GM03348 (cell line): ENCODE measurements around the gene DYNLL1.
"Not testable (repeated sequence)": the region's sequence is repeated elsewhere in the genome, so short reads cannot be mapped to it uniquely, and the experiment has no call there.

Source experiments
- DNase-seq: peaks from one replicate; pipeline ENCODE4 v3.0.0; 2012; ENCODE audit warnings: low spot score

DYNLL1 gene

DNA sequence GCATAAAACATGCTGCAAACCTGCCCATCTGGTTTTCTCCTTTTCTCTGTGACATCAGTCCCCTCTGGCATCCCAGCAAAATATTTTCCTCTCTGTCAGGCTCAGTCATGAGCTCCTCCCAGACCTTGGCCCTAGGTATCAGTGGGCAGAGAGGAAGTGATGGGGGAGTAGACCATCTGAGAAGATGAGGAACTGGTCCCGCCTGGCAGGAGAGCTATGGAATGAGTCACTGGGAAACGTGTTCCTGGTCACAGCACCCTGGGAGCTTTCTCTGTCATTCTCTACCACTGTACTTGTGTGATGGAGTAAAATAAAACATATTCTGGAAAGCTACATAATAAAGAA, 21.3 kb upstream of the DYNLL1 start:
- peak; percentile 74 for DNase-seq

DNA sequence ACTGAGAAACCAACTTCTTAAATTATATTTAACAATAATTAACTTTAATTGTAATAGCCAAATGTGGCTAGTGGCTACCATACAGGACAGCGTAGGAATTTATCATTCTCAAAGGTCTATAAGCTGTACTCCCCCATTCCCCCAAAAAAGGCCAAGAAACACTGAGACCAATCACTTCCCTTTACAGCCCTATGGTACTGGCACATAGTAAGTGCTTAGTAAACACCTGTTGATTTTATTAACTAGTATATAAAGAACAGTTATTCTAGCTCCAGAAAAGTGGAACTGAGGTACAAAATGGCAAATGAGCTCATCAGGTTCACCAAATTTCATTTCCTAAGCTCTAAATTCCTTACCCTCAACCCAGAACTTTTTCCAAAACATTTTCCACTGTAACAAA, 20.3 kb upstream of the DYNLL1 start:
- DNase-seq = no peak

DNA sequence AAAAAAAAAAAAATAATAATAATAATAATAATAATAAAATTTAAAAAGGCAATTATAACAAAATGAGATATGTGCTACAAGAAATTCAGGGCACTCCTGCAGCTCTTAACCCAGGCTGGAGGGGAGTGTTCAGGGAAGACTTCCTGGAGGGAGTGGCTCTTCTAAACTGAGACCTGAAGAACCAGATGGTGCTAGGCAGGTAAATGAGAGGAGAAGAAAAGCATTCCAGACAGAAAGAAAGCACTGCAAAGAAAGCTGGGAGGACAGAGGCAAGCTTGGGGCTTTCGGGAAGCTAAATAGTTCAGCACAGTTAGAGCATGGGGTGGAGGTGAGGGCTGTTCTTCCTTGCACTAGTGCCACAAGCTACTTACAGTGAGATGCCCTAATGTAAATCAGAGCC, 16.5 kb upstream of the DYNLL1 start:
- DNase-seq = no peak

DNA sequence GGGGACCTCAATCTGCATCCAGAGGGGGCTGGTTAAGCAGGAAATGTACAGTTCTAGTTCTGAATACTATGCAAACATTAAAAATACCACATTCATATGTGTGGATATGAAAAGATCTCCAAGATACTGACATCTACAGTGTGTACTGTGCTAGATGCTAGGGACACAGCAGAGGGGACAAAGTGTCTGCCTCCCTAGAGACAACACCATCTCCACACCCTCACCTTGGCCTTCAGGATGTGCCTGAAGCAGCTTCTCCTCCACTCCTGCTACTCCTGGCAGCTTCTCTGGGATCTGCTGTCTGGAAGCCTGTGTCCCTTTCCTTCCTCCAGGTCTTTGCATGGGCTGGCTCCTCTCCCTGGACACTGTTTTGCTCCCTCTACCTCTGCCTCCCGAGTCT, 15.7 kb upstream of the DYNLL1 start:
- no peak for DNase-seq

DNA sequence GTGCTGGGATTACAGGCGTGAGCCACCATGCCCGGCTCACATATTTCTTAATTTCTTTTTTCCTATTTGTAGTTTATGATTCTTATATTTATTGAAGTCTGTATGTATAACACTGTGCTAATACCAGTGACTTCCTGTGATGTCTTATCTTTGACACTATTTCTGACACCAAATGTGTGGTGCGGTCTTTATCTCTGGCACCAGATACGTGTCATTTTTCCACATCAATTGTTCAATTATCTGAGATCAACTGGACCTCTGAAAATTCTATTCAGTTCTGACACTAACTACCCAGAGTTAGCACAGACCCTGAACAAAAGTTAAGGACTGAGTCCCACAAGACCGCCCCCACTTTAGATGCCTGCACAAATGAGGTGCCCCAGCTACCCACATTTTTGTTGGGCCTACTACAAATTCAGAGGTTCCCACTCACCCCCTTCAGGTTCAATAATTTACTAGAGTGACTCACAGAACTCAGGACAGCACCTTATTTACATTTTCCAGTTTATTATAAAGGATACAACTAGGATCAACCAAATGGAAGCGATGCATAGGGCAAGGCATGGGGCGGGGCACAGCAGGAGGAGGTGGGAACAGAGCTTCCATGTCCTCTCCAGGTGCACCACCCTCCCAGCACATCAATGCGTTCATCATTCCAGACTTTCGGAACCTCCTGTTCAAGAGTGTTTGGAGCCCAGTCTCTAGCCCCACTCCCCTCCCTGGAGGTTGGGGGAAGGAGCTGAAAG, 14.7 kb upstream of the DYNLL1 start:
- DNase-seq = no peak

DNA sequence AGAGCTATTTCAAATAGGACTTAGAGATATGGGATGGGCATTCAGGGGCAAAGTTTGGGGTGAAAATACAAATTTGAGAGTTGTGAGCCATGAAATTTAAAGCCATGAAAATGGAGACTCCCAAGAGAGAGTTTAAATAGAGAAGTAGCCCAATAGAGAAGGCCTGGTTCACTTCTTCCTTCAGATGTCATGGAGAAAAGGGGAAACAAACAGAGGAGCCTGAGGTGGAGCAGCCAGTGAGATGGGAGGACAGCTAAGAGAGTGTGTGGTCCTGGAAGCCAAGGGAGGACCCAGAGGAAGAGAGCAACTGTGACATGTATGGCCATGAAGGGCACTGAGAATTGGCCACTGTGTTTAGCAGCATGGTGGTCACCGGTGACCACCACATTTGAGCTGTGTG, 12.3 kb upstream of the DYNLL1 start:
- no peak for DNase-seq

DNA sequence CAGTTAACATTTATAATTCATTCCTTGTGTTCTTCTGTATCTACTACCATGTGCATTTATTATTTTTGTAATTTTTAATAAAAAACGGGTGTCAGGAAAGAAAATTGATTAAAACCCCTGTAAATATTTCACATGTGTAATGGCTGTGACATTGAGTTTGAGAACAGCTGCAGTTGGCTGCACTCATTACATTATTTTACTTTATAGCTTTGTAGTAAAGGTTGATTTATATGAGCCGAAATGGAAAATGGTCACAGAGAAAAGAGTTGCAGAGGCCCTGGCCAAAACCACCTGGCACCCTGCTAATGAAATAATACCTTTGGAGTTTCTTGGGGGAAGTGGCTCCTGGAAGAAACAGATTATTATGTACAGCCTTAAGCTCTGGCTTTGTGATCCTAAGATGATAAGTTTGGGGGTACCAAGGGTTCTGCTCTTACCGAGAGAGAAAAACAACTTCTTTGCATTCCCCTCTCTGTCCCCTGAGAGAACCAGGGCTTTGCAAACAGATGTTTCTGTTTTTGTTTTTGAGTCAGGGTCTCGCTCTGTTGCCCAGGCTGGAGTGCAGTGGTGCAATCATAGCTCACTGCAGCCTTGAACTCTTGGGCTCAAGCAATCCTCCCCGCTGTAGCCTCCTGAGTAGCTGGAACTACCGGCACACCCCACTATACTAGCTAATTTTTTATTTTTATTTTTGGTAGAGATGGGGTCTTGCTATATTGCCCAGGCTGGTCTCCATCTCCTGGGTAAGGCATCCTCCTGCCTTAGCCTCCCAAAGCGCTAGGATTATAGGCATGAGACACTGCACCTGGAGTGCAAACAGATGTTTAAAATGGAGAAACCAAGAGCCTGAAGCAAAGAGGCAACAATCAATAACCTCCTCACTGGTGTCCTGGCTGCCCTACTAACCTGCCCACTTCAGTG, 9.7 kb upstream of the DYNLL1 start:
- DNase-seq = no peak

DNA sequence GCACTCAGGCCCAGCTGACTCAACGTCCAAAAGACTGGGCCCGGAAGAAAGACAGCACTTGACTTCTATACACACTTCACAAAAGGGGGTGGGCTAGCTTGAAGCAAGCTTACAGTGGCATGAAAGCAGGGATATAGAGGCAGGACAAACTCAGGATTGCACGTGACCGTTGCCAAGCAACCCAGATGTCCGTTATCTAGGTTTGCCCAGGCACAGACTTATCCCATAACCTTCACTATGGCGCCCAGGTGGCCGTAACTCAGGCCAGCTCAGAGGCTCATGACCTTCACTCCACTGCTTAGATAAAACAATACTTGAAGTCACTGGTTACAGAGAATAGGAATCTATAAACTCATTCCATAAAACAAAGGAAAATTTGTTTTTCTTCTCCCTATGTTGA, 8.4 kb upstream of the DYNLL1 start:
- not testable (repeated sequence) for DNase-seq

GRCh38 chr12:120488057-120488640, 7.8 kb upstream of the DYNLL1 start:
- DNase-seq = no peak

DNA sequence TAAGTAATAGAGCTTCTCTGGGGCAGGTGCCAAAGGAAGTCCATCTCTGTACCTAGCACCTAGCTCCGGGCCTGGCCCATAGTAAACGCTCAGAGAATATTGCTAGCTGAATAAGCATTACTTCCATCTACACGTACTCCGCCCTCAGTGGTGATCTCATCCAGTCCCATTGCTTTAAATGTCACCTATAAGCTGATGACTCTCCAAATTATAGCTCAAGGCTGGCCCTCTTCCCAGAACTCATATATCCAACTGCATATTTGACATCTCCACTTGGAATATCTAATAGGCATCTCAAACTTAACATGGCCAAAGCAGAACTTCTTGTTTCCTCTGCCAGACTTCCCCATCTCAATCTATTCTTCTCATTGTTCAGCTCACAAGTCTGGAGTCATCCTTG, 6.9 kb upstream of the DYNLL1 start:
- DNase-seq = no peak

GRCh38 chr12:120490325-120490724, 5.6 kb upstream of the DYNLL1 start:
- DNase-seq = no peak

DNA sequence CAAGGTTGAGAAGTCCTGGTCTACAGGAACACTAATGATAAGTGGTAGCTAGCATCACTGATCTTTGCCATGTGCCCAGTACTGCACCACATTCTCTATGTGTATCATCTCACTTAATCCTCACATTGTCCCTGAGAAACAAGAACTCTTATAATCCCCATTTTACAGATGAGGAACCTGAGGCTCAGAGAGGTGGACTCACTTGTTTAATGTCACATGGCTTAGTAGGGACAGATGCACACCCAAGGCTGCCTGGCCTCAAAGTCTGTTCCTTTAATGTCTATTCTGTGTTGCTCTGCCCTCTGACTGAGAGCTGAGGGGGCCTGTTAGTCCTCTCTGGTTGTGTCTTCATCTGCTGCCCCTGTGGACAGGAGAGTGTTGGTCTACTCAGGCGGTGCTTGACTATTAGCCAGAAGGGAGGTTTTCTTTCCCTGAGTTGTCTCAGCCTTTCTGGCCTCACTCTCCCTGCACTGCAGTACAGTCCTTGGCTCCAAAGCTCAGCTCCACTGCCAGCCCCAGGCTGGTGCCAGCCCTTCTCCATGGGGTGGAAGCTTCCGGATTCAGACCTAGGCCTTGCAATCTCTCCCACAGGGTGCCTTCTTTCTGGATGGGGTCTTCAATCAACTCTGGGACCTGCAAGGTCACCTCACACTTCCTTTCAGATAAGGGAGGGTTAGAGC, 4.9 kb upstream of the DYNLL1 start:
- no peak for DNase-seq

DNA sequence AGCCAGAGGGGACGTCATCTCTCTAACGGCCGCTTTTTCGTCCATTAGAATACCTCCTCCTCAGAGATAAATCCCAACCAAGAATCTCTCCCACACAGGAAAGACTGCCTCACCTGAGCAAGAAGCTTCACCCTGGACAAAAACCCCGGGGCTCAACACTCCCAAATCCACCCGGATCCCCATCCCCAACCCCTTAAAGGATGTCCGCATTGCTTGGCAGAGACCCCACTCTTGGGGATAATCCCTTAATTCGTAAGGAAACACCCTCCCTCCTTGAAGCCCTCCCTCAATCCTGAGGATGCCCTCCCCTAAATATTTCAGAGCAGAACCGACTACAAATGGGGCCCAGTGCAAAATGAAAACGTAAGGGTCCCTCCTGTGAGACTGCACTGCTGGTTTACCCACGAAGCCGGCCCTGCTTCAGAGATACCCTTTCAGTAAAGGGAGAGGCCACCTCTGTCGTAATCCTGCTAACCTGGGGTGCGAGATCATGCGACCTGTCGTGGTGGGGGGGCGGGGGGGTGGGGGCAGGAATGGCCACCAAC, 655 bp upstream of the DYNLL1 start:
- no peak for DNase-seq

- peak; percentile 87 for DNase-seq
Observed at GRCh38 chr12:120496413-120497340, 764 bp downstream of the DYNLL1 start.

DNA sequence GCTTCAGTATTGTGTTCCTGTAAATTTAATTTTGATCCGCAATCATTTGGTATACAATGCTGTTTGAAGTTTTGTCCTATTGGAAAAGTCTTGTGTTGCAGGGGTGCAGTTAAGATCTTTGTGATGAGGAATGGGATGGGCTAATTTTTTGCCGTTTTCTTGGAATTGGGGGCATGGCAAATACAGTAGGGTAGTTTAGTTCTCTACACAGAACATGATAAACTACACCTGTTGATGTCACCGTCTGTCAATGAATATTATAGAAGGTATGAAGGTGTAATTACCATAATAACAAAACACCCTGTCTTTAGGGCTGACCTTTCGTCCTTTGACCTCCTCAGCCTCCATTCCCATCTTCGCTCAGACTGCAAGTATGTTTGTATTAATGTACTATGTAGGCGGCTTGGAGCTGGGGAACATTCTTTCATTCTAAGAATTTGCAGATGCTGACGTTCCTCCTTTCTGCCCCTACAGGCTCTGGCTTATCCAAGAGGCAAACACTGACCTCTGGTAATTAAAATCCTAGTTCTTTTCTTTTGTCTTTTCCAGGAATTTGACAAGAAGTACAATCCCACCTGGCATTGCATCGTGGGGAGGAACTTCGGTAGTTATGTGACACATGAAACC, 1.7 kb downstream of the DYNLL1 start:
- DNase-seq = peak; percentile 50

DNA sequence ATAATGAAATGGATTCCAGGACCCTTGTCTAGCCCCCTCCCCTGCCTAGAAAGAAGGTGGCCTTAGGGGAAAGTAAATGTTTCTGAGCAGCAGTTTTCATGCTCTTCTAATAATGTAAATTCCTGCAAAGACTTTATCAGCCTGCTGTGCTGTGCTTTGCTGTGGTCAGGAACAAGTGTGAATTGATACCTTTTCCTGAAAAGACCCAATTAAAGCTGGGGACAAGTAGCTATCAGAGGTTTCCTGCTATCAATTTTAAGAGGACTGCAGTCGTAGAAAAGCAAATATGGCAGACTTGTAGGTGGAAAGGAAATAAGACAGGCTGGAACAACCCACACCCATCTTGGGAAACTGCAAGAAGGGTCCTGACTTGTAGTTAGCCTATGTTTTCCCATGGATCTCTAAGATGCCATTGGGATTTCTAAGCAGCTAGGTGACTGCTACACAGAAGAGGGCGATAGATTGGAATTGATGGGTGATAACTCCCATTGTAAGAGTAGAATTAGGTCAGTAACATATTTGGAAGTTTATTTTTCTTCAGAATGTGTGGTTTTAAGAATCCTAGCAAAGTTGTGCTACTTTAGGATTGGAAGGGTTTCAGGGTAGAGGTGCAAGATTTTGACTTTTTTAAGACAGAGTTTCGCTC, 3.1 kb downstream of the DYNLL1 start:
- DNase-seq = no peak

DNA sequence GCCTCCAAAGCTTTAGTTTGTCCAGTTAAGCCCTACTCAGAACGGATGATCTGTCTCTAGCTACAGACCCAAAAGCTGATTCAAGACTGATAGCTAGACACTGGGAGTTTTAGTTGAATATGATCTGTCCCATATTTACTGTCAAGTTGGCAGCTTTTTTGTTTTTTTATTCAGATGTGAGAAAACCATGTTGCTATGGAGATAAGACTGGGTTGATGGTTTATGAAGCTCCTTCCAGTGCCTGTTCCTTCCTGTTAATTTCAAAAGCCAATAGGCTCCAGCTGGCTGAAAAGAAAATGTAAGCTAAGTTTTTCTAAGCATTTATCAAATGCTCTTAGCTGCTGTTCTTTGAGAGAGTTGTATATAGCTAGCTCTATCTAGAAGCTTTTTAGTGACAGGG, 4.7 kb downstream of the DYNLL1 start:
- no peak for DNase-seq

DNA sequence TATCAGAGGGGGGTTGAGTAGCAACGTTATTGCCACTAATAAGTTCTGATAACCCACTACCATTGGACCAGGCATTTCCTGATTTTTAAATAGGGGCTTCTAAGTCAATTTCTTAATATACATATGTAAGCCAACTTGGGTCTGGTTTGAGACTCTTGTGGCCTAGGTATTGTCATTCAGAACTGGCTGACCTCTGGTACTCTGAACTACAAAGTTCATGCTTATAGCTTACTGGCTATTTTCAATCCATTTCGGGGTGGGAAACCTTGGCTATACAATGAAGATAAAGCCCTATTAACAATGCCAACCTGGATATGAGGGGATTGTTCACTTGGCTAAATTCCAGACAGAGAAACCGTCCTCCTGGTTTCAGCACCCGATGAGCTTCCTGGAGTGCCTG, 8.7 kb downstream of the DYNLL1 start:
- DNase-seq = no peak

DNA sequence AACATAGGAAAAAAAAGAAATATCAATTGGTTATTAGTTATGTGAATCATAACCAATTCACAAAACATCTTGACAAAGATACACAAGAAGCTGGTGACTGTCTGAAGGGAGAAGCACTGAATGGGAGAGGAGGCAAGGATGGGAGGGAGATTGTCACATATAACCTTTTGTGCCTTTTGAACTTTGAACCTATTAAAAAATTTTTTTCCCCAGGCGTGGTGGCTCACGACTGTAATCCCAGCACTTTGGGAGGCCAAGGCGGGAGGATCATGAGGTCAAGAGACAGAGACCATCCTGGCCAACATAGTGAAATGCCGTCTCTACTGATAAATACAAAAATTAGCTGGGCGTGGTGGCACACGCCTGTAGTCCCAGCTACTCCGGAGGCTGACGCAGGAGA, 12.6 kb downstream of the DYNLL1 start:
- DNase-seq = no peak

- DNase-seq = no peak
Observed at GRCh38 chr12:120514002-120514401, 18.1 kb downstream of the DYNLL1 start.
